Measurements from ENCODE around the gene MAPK4.

The MAPK4 gene

GRCh38 chr18:50769463-50769862 lies 209.6 kb downstream of the MAPK4 start:
- TF ChIP-seq EZH2 (IDR thresholded peaks at IDR 0.05; ENCODE audit: borderline replicate concordance, low read length): no peak
- TF ChIP-seq CTCF (IDR thresholded peaks at IDR 0.05; ENCODE audit: low read length): no peak
- H3K4me3 ChIP-seq (ENCODE audit: low read depth, low read length, poor library complexity, severe bottlenecking): no peak overlapping the region

GRCh38 chr18:50775207-50775606 lies 215.3 kb downstream of the MAPK4 start:
- H3K36me3 ChIP-seq (ENCODE audit: insufficient read depth, low read length): no peaks in the 10 kb centered on the region
- H4K20me1 ChIP-seq (ENCODE audit: insufficient read depth, low read length): no peaks in the 10 kb centered on the region
- H3K4me1 ChIP-seq (ENCODE audit: insufficient read depth, low read length, severe bottlenecking): peaks cover 5% of the 10 kb centered on the region
- no peak overlapping the region for H3K4me3 ChIP-seq (ENCODE audit: low read depth, low read length, poor library complexity, severe bottlenecking)
- H3K27ac ChIP-seq (ENCODE audit: low read depth, low read length, poor library complexity, severe bottlenecking): no peak overlapping the region
- H3F3A ChIP-seq (ENCODE audit: insufficient read depth, low read length): no peaks in the 10 kb centered on the region
- no peak overlapping the region for H3K9ac ChIP-seq (ENCODE audit: low read length)
- TF ChIP-seq CTCF (IDR thresholded peaks at IDR 0.05; ENCODE audit: low read length): no peak
- no peak for TF ChIP-seq EZH2 (IDR thresholded peaks at IDR 0.05; ENCODE audit: borderline replicate concordance, low read length)
- H3K9me3 ChIP-seq (ENCODE audit: low read length): no peaks in the 10 kb centered on the region
- no peak overlapping the region; the same call in 1 of the 2 replicates for H3K4me2 ChIP-seq (ENCODE audit: low read length)
- no peaks in the 10 kb centered on the region for H3K9me2 ChIP-seq (ENCODE audit: low read depth, low read length)
- no peak overlapping the region for H2AFZ ChIP-seq (ENCODE audit: low read length)
- H3K79me2 ChIP-seq (ENCODE audit: insufficient read depth, low read length): no peaks in the 10 kb centered on the region
- no peaks in the 10 kb centered on the region for H3K27me3 ChIP-seq (ENCODE audit: insufficient read depth, low read length)

More at GRCh38 chr18:50769463-50769862, 209.6 kb downstream of the MAPK4 start:
- Histone ChIP-seq H3K9me3 (ENCODE audit: low read length) (peaks cover 5% of the 10 kb centered on the region; the same call in 1 of the 2 replicates), H3K9me2 (ENCODE audit: low read depth, low read length) (no peaks in the 10 kb centered on the region; the same call in 1 of the 2 replicates), H3K4me2 (ENCODE audit: low read length) (no peak overlapping the region), H3K79me2 (ENCODE audit: insufficient read depth, low read length) (no peaks in the 10 kb centered on the region), H3K36me3 (ENCODE audit: insufficient read depth, low read length) (no peaks in the 10 kb centered on the region), H3F3A (ENCODE audit: insufficient read depth, low read length) (no peaks in the 10 kb centered on the region), H2AFZ (ENCODE audit: low read length) (no peak overlapping the region), H4K20me1 (ENCODE audit: insufficient read depth, low read length) (no peaks in the 10 kb centered on the region), H3K9ac (ENCODE audit: low read length) (no peak overlapping the region), H3K4me1 (ENCODE audit: insufficient read depth, low read length, severe bottlenecking) (no peaks in the 10 kb centered on the region), H3K27ac (ENCODE audit: low read depth, low read length, poor library complexity, severe bottlenecking) (no peak overlapping the region), H3K27me3 (ENCODE audit: insufficient read depth, low read length) (no peaks in the 10 kb centered on the region)

GRCh38 chr18:50775726-50776125 lies 215.8 kb downstream of the MAPK4 start:
- Histone ChIP-seq H3K9me3 (ENCODE audit: low read length) (no peaks in the 10 kb centered on the region), H4K20me1 (ENCODE audit: insufficient read depth, low read length) (no peaks in the 10 kb centered on the region), H3K9me2 (ENCODE audit: low read depth, low read length) (no peaks in the 10 kb centered on the region), H3K27me3 (ENCODE audit: insufficient read depth, low read length) (no peaks in the 10 kb centered on the region), H3K79me2 (ENCODE audit: insufficient read depth, low read length) (no peaks in the 10 kb centered on the region), H3K36me3 (ENCODE audit: insufficient read depth, low read length) (no peaks in the 10 kb centered on the region), H3K4me2 (ENCODE audit: low read length) (no peak overlapping the region), H3K27ac (ENCODE audit: low read depth, low read length, poor library complexity, severe bottlenecking) (no peak overlapping the region), H3K4me1 (ENCODE audit: insufficient read depth, low read length, severe bottlenecking) (peaks cover 5% of the 10 kb centered on the region), H3F3A (ENCODE audit: insufficient read depth, low read length) (no peaks in the 10 kb centered on the region), H3K4me3 (ENCODE audit: low read depth, low read length, poor library complexity, severe bottlenecking) (no peak overlapping the region), H3K9ac (ENCODE audit: low read length) (no peak overlapping the region), H2AFZ (ENCODE audit: low read length) (no peak overlapping the region)
- TF ChIP-seq CTCF (IDR thresholded peaks at IDR 0.05; ENCODE audit: low read length) (no peak), EZH2 (IDR thresholded peaks at IDR 0.05; ENCODE audit: borderline replicate concordance, low read length) (no peak)
